NCI-H187 treated with DMSO at 0.1 percent for 48 hours (cell line): Measurements from ENCODE around the gene ZDHHC22.

ENCODE experiments used
- DNase-seq: peaks from one replicate; lab custom pipeline; 2025; lab: John Stamatoyannopoulos, UW

The ZDHHC22 gene

DNA sequence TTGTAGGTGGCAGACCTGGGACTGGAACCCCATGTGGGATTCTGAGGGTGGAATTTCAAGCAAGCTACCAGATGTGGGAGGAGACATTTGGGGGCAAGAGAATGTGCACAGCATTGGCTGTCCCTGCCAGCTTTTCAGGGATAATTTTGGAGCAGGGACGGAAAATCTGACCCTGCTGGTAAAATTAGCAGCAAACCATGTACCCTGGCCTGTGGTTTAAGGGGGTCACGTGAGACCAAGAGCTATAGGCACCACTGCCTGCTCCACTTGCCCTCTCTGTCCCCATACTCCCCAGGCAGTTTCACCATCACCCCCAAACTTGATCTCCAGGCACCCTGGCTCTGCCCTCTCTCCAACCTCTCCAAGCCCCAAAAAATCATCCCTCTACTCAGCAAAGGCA lies 13.5 kb upstream of the ZDHHC22 start:
- no peak for DNase-seq

DNA sequence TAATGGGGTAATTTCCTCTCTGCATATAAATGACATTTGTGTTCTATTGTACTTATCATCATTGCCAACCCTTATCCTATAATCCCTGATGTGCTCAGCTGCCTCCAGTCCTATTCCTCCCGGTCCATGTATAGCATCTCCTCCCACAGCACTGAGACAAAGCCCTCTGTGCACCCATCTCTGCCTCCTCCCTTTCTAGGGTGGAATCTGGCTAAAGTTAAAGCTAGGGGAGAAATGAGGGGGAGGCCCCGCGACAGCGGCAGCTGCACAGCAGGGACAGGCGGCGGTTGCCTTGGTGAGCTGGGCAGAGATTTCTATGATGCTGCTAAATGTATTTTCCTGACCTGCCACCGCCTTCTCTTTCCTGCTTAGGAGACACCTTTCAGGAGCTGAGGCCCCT lies 12.8 kb upstream of the ZDHHC22 start:
- no peak for DNase-seq

DNA sequence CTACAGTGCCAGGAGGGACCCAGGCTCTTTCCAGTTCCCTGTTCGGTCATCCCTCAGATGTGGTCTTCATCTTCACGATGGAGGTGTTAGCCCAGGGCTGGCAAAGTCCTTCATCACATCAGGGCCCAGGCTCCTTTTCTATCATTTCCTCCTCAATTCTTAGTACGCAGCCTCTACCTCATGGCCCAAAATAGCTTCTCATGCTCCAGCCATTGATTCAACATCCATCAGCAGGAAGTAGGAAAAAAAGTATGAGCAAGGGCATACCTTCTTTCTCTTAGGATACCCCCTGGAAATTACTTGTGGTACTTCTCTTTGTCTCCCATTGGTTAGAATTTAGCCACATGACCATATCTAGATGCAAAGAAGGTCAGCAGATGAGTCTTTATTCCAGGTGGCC lies 12.2 kb upstream of the ZDHHC22 start:
- DNase-seq: no peak

DNA sequence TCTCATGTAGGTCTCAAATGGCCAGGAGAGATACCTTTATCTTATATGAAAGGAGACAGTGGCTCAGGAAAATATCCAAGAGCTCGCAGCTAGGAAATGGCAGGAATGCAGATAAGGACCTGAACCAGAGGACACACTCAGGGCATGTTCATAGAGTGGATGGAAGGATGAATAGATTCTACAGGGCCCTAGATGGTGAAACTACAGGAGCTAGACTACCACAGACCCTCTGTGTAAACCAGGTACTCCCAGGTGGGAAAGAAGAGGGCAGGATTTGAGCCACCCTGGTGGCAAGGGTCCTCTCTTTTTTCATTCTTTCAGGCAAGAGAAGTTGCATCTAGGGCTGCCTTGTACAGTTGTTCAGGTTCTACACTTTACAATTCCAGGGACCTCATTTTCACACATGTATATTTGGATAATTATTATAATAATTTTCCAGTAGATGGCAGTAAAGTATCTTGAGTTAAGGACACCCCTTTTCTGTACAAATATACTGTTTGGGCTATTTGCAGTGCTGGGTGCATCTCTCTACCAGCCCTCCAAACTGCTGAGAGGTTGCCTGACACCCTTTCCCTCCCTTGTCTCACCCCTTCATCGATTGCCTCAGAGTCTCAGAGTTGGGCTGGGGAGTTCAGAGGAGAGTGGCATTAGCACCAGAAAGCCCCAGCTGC lies 10.5 kb upstream of the ZDHHC22 start:
- peak; percentile 42 for DNase-seq

DNA sequence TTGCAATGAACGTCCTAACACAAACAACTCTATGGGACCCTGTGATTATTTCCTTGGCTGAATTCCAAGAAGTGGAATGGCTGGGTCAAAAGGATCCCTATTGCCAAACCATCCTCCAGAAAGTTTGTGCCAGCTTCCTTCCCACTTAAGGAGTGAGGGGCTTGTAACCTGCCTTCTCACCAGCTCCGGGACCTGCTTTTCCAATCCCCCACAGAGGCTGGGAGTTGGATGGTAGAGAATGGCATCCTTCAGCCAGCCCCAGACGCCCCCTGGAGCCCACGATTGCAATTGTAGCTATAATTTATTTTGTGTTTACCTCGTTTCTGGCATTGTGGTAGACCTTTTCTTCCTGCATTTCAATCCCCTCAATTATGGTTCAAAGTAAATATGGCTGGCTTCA lies 9.7 kb upstream of the ZDHHC22 start:
- DNase-seq: no peak

DNA sequence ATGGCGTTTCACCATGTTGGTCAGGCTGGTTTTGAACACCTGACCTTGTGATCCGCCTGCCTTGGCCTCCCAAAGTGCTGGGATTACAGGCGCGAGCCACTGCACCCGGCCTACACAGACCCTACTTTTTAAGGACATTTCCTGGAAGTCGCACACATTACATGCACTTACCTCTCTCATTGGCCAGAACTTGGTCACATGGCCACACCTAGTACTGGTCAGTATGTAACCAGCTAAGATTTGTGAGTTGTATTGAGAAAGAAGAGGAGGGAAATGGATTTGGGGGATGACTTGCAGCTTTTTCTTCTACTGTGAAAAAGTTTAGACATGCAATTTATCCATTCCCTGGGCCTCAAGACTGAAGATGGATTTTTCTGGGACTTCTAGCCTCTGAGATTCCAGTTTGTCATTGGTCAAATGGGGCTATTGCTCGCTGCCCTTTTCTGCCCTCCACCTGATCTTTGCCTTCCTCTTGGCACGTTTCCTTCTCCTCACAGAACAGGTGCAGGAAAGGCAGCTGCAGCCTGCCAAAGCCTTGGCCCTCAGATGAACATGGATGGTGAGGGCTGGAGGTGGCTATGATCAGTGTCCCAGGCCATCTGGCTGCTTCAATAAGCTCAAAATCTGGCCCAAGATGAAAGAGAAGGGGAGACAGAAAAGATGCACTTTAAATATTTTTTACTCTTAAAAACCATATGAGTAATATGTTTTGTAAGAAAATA lies 7.1 kb upstream of the ZDHHC22 start:
- no peak for DNase-seq

DNA sequence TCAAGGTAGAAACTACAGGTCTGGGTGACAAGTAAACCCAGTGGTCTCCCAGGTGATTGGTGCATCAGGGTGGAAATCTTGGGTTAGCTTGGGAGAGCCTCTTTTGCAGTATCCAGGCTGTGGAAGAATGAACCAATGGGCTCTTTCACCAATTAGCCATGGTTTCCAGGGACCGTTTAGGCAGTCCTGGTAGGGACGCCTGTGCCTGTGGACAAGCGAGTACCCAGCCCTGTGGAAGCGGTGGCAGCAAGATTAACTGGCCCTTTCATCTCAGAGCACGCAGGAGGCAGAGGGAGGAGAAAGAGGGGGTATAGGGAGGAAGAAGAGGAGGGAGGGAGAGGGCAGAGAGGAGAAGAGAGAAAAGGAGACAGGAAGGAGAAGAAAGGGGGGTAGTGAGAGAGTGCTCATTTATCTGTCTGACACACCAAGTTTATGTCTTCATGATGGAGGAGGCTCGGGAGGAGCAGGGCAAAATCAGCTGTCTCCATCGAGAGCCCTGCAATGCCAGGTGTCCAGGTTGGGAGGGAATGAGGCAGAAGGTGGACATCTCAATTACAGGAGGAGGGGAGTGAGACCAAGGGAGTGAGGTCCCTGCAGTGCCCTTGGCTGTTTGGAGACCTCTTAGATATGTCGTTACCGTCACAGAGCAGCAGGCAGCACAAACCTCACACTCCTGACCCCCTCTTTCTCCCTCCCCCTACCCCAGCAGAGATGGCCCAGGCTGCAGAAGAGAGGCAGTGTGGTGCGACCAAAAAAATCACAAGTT lies 4.6 kb upstream of the ZDHHC22 start:
- no peak for DNase-seq

DNA sequence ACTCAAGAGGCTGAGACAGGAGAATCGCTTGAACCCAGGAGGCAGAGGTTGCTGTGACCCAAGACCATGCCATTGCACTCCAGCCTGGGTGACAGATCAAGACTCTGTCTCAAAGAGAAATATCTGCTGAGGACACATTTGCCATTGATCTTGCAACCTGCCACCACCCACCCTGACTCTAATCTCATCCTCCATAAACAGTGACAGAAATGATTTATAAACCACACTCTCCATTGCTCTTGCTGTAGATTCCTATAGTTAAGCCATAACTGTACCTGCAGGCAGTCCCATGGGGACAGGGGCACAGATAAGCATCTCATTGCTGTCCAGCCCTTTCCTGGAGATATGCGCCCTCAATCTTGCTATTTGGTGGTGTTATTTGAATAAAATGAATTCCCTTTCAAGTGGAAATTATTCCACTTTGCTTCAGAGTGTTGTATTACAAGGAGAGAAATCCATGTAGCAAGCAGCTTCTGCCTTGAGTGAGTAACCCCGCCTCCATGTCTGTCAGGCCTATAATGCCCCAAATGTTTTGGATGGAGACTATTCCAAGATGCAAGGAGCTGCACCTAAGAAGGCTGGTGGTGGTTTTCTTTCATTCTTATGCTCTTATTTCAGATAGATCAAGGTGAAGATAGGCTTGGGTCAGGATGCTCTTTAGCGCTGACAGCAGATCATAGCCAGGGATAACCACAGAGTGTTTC lies 3.0 kb upstream of the ZDHHC22 start:
- no peak for DNase-seq

DNA sequence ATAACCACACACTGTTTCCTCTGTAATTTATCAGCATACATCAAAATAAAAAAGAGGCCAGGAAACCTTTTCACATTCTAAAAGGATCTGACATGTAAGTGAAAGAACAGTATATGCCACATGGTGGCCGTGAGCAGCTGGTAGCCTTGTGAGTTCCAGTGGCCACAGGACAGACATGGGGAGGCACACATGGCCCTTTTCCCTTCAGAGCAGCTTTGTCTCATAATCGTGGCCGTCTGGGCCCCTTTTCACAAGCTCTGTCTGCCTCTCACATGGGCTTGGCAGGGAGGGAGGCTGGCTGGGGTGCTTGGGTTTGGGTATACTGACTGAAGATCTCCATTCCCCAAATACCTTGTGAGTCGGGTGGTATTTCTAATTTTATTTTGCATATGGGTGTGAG lies 1.5 kb upstream of the ZDHHC22 start:
- DNase-seq: no peak

DNA sequence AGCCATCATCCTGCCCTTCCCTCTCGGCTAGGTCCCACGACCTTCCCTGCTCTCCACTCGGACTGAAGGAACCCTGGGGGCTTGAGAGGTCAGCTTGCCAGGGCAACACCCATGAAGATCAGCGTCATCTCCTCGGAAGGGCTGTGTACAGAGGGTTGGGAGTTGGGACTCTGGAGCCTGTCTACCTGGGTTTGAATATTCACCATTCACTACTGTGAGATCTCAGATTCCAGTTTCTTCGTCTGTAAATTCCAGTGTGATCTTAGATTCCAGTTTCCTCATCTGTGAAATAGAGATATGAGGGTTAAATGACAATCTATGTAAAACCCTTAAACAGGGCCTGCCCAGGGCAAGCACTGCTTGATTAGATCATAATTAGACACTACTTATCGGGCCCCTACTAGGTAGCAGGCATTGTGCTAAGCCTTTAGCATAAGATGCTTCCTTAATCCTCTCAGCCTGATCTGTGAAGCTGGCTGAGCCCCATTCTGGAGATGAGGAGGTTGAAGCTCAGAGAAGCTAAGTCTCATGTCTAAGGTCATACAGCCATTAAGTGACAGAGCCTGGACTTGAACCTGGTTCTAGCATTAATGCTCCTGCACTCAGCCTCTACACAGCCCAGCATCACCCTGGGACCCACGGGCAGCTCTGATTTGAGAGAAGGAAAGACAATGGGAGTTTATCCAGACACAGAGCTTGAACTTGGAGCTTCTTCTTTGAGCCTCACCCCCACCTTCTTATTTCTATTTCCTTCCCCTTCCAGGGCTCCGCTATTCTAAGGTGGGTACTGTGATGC lies 612 bp upstream of the ZDHHC22 start:
- no peak for DNase-seq

DNA sequence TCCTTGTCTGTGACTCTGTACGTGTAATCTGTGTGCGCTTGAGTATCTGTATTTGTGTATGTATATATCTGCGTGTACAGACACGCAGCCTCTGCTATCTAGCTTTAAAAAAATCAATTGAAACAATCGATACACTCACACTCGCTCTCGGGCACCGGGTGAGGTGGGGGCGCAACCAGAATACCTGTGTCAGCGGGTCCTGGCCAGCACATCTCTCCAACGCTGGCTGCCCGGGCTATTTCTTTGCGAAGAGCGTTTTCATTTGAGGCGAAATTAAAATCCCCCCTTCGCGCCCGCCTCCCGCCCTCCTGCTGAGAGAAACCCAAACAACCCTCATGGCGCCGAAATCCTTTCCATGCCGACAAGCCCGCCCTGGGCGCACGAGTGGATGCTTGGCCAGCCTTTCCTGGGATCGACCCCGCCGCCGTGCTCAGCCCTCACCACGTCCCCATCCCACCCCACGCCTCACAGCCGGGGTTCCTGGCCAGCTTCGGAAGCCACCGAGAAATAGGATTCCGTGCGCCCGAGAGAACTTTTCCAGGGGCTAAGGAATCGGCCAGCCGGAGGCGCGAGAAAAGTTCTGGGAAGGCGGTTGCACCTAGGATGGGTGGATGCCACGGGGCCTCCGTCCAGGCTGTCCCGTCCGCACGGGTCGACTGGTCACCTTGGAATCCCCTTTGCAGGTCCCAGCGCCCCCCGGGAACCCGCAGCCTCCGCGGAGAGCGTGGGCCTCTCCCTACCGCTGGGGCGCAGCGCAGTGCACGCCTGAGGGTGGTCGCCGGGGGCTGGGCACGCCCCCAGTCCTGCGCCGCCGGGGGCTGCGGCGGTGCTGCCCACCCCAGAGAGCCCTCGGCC lies 1.0 kb downstream of the ZDHHC22 start:
- no peak for DNase-seq

DNA sequence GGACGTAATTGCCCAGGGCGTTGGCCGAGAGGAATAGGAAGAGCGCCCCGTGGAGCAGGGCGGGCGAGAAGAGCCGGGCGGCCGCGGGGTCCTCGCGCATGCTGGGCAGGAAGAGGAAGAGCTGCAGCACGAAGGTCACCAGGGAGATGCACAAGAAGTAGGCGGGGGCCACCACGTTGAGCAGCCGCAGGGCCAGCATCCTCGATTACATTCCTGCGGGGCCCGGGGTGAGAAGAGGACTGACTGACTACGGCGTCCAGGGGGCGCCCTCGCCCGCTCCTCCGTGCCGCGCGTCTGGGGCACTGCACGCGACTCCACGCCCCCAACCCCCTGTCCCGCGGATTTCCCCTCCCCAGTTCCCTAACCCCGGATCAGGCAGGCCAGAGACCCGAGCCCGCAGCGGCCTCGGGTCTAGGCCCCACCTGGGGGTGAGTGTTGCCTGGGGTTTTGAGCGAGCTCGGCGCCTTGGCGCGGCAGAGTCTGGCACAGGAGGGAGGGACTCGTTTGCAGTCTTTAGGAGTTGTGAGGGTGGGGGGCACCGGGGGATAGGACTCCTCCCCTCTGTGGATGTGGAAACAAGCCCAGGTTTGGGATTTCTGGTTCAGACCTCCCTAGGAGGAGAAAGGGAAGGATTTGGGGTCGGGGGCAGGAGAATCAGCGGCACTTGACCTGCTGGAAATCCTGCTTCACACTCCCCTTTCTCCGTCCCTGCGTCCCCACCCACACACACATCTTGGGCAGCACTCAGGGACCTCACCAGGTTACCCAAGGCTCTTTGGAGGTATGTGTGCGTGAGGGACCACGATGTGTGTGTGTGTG lies 1.8 kb downstream of the ZDHHC22 start:
- no peak for DNase-seq

DNA sequence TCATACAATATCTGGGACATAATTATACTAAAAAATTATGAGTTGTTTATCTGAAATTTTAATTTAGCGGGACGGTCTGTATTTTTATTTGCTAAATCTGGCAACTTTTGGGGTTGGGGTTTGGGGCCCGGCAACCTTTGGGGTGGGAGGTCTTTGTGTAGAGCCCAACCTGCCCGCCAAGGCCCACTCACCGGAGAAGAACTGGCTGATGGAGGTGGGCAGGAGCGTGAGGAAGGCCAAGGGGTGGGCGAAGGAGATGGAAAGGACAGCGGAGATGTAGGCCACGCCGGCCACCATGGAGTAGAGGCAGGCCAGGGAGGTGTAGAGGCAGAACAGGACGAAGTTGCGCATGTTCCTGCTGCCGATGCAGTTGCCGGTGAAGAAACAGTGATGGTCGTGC lies 2.6 kb downstream of the ZDHHC22 start:
- no peak for DNase-seq

DNA sequence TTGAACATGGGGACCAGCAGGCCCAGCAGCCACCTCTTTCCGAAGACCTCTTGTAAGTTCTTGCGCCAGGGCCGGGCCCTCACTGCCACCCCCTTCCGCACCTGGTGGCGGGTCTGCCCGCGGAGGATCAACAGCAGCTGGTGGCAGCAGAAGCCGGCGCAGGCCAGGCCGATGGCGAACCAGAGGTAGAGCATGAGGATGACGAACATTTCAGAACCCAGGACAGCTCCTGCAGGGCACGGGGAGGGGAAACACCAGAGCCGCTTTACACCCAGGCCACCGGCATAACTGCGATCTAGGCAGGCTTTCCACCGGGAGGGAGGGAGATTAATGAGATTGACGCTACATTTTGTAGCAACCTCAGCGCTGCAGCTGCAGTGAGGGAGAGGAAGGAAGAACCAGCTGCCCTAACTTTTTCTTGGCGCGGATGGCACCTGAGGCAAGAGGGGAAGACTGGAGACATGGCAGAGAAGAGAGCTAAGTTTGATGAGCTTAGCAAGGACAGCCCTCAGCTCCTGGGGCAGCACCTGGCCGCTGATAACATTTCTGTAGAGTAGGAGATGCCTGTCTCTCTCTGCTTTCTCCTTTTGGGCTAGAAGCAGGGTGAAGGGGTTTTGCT lies 7.8 kb downstream of the ZDHHC22 start:
- DNase-seq: no peak

DNA sequence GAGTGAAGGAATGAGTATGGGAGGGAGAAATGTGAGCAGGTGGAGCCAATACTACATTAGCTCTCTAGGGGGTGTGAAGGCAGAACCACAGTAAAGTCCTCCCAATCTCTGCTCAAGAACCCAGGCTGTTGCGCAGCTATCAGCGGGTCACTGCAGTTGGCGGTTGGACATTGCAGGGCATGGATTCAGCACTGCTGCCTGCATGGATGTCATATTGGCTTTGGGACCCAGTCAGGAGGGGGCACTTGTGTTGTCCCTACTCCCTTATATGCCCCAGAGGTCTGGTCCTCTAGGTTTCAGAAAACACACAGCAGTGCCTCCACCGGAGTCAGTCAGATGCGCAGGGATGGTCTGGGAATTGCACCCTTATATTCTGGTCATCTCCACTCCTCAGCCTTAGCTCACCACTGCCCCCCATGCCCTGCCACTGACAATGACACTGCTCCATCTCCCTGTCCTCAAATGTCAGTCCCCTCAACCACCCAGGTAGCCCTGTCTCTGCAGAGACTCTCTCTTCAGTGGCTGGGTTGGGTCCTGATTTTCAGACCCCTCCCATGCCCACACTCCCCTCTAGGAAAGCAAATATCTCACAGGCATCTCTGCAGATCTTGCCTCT lies 9.6 kb downstream of the ZDHHC22 start:
- no peak for DNase-seq

DNA sequence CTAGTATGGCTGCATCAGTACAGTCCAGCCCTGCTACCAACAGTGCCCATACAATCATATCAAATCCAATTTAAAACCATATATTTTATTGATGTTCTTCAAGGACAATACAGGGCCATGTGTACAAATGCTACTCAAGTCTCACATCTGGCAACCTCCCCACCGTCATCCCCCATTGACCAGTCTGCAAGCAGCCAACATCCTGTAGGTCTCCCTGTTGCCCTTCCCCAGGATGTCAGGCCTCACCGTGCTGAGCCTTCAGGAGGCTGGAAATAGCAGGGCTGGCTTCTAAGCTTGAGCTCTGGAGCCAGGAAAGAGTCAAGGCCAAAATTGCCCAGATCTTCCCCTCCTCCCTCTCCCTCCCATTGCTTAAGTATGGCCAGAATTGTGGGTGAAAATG lies 10.4 kb downstream of the ZDHHC22 start:
- no peak for DNase-seq

DNA sequence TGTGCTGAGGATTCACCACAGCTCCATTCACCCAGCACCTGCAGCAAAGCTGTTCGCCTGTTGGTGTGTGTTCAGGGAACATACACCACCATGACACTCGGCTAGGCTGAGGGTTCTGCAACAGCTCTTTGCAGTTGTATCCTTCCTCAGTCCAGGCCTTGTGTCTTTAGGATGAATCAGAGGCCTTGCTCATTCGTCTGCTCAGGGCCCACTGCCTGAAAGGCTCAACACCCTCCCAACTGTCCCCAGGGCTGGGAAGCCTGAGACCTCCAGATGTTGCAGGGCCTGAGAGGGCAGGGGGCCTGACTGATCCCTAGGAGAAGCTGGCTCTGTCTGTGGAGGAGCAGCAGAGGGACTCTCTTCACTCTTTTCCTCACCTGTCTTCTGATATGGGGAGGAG lies 11.2 kb downstream of the ZDHHC22 start:
- no peak for DNase-seq

DNA sequence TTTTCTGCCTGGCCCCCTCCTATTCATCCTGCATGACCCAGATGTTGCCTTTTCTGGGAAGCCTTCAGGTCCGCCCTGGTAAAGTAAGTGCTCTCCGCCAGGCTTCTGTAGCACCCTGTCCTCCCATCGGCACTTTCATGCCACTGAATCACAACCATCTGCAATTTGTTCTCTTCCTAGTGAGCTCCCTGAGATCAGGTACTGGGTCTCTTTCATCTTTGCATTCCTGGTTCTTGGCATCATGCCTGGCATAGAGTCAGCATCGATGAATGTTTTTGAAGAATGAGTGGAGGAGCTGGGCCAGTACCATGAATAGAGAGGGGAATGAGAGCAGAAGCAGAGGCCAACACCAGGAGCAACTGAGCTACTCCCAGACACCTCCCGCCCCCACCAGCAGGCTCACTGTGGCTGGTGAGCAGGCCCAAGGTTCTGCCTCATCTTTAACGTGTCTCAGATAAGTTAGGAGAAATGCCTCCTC lies 13.1 kb downstream of the ZDHHC22 start:
- DNase-seq: no peak

DNA sequence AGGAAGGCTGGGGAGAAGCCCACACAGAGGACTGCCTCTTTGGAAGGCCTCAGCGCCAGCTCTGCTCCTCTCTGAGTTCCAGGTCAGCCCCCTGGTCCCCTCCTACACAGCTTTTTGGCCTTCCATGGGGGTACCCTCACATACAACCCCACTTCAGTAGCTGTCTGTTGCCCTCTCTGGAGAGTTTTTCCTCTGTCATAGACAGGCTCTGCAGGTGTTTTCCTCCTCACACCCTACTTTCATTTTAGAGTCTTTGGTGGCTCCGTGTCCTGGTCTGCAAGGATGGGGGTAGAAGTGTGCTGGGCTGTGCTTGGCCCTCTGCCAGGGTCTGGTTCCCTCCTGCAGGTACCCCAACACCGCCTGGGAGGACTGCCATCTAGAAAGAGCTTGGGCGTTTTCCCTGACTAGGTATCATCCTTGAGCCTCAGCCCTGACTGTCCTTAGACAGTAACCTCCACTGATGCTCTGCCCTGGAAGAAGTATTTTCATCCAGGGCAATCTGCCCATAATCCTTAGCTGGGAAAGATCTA lies 15.1 kb downstream of the ZDHHC22 start:
- DNase-seq: no peak
